GM18499 (cell line): ENCODE measurements around the gene ALPG.
A peak's percentile ranks its signal among the peaks of the same experiment; 100 is the strongest.
"Not testable (repeated sequence)": the region's sequence is repeated elsewhere in the genome, so short reads cannot be mapped to it uniquely, and the experiment has no call there.

ENCODE experiments used
- ATAC-seq: cut with Tn5 transposase; IDR thresholded peaks from one replicate; pipeline ENCODE4 v1.9.1; 2021; ENCODE audit warnings: moderate number of reproducible peaks; ENCODE audit not compliant: insufficient read depth, unreplicated experiment

Gene ALPG

DNA sequence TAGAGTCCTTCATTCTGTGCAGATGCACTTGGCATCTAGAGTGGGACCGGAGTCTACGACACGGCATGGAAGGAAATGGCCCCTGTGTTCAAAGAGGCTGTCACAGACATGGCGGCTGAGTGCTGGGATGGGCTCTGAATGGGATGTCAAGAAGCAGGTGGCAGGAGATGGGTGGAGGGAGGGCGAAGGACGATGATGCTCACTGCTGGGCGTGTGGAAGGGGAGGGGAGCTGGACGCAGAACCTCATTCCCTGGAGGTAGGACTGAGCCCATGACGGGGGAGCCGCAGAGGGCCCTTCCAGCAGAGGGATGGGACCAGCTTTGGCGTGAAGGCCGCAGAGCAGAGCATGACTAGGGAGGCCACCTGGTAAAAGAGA, 30.5 kb downstream of the ALPG start:
- no peak for ATAC-seq

DNA sequence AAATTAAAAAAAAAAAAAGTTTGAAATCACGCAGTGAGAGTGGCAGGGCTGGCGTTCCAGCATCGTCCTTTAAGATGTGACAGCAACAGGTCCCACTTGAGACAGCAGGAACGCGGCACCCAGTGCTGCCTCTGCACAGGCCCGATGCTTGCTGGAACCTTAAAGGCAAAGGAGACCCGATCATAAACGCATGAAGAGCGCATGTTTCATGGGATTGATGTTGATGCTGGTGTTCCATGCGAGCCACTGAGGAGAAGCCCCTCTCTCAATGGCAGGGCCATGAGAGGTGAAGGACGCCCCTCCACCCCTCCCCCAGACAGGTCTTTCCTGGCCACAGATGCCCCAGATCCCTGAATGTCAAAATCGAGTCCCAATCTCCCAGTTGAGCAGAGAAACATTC, 31.4 kb downstream of the ALPG start:
- no peak for ATAC-seq

DNA sequence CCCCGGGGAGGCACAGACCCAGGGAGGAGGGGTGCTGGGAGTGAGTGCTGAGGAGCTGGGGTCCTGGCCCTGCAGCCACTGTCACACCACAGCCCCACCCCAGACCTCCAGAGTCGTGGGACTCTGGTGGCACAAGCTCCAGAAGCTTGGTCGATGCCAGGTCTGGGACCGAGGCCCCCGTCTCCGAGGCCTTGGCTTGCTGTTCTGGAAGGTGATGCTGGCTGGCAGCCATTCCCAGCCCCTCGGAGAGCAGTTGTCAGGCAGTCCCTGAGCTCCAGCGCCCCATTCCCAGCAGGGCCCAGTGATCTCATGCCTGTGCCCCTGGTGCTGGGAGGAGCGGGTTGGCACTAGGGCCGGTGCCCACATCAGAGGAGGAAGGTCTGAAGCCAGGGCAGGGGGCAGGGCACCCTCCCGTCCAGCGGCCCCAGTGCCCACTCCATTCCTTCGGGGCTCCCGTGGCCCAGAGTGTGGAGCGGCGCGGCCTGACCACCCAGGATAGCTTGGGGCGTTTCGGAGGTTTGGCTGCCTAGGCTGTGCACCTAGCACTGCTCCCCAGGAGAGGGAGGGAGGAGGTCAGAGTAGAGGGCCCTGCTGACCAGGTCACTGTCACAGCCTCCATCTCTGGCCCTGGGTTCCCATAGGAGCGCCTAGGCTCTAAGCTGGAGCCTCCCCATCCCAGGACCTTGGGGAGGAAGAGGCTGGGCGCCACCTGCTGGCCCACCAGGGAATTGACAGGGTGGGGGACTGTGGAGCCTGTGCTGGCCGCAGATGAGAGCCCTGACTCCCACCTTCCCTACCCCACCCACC, 32.5 kb downstream of the ALPG start:
- ATAC-seq, result no peak

DNA sequence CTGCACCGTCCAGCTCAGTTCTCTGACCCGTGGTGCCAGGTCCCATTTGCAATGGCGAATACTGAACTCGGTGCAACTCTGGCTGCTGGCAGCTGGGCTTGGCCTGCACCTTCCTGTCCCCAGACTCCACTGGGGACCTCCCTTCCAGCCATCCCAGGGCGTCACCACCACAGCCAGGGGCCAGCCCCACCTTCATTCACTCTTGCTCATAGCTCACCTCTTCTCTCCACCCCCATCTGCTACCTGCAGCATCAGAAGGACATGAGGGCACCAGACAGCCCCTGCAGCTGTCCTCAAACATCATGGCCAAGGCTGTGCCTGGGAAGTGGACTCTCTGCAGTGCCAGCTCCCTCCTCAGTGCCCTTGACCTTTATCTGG, 33.1 kb downstream of the ALPG start:
- ATAC-seq, result no peak

DNA sequence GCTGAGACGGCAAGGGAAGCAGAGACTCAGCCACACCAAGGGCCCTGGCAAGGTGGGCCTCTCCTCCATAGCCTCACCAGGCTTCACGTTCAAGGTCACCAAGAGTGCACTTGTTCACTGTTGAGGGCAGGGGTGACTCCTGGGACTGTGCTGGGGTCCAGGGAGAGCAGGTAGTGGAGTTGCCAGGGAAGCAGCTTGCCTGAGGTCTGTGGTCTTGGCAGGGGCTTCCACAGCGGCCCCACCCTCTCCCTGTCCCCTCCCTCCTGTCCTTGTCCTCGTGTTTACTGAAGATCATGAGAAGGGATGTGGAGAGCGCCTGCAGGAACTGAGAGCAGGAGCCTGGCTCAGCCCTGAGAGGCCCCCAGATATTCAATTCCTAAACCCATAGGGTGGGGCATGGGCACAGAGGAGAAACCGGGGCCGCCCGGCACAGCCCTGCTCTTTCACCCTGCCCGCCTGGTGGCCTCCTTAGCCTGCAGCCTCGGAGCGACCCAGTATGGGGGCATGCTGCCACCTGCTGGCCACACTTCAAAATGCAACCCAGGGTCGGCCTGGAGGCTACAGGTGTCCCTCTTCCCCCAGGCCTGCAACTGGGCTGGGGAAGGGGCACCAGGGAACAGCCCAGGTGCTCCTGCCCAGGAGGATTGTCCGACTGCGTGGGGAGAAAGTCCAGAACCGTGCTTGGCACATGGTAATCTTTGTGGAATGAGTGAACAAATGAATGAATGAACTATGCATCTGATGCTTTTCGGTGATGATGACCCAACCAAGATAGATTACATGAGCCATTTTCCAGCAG, 33.8 kb downstream of the ALPG start:
- ATAC-seq, result peak; percentile 59

DNA sequence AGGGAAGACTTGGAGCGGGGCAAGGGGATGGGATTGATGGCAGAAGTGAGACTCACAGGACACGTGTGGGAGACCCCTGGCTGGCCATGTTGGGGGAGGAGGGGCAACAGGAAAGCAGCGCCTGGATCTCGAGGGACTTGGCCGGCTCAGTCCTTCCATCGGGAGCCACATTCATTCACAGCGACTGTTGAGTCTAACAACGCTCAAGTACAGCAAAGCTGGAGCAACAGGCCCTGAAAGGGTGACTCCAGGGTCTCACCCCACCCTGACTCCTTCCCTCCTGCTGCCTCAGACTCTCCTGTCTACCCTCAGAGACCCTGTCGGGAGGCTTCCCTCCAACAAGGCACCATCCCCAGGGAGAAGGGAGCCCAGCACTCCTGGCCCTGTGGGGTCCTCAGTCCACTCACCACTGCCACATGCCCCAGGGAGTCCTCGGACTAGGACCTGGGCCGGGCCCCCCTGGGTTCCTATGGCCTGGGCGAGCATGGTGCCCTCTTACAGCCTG, 34.6 kb downstream of the ALPG start:
- ATAC-seq, result no peak

DNA sequence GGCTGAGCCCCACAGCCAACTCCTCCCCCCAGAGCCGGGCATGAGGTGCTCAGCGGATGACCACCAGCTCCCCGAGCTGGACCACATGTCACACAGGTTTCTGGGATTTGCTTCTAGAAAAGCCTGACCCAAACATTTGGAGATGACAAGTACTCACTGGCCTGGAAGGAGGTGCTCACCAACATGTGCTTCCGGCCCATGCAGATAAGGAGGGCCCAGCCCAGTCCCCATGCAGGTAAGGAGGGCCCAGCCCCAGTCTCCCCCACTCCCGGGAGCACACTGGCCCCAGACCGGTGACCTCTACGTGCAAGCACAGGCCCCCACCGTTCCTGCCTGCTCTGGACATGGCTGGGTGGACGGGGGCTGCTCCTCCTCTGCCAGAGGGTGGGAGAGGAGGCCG, 35.3 kb downstream of the ALPG start:
- not testable (repeated sequence) for ATAC-seq

DNA sequence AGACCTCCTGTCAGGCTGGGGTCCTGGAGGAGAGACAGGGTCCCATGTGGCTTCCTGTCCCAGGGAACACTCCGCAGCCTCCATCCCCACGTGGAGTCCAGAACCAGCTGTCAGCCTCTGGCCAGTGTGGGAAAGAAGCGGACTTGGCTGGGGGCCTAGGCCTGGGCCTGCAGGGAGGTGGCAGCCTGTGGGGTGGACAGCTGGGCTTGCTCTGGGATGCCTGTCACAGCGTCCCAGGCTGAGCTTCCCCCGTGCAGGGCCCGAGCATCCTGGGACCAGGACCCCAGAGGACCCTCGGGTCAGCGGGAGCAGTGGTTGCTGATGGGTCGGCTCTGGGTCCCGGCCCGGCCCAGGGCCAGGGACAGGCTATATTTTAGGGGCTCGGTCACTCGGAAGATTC, 35.8 kb downstream of the ALPG start:
- ATAC-seq, result not testable (repeated sequence)

DNA sequence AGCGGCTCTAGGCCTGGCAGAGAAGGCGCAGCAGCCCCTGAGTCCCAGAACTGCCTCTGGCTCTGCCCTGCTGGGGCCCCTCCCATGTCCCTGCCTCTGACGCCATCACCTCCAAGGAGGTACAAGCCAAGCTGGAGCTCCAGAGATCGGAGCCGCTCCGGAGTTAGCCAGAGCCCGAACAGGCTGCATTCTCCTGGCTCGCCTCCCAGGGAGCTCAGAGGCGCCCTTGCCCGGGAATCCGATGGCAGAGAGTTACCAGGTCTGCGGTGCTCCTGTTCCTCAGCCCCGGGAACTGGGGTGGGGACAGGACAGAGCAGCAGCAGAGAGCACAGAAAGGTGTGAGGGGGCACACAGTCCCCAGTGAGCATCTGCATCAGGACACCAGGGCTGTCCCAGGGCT, 36.4 kb downstream of the ALPG start:
- ATAC-seq, result not testable (repeated sequence)

DNA sequence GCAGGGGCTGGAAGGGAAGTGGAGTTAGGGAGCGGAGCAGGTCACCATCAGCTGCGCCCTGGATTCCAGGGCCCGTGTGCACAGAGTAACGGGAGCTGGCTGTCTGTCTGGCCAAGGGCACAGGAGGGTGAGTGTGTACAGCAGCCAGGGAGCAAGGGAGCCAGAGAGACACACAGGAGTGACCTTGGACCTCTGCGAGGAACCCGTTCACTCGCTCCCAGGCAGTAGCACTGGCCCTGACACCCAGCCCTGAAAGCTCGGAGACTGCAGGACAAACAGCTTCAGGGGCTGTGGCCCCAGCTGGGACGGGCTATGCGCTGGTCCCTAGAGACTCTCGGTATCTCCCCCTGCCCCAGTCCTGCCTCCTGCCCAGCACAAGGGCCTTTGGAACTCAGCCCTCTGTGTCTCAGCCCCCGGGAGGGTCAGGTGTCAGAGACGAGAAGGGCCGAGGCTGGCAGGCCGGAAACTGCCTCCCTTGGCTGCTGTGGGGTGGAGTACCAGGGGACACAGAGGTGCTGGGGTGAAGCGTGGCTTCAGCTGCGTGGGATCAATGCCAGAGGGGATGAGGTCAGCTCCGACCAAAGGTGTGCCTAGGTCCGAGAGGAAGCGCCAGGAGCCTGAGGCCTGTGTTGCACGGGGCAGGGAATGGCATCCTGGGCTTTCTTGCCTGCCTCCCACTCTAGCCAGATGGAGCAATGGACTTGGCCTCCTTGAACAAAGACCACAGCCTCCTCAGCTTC, 37.2 kb downstream of the ALPG start:
- not testable (repeated sequence) for ATAC-seq

DNA sequence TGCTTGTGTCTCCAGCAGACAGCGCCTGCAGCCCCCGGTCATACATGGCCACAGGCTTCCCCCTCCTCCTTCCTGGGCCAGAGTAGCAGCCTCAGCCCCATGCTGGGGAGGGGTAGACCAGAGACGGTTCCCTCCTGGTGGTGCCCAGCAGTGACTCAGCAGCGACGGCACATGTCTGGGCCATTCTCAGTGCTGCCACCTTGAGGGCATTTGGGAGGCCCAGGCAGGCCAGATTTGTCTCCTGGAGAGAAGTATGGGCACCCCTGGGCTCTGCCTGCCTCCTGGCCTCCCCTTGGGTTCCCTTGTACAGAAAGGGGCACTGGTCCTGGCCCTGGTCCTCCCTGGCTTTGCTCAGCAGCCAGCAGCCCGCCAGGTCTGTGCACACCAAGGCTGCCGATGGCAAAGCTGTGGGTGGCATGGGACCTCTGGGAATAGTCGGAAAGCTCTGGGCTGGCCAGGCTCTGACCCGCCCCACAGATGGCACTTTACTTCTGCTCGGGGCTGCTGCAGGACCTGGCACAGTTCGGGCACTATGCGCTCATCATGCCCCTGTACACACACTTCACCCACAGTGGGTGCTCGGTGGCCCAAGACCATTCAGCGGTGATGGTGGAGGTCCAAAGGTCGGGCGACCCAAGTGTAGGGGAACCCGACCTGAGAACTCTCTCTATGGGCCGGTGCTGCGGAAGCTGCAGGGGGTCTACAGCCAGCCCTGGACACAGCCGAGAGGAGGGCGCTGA, 37.9 kb downstream of the ALPG start:
- no peak for ATAC-seq

DNA sequence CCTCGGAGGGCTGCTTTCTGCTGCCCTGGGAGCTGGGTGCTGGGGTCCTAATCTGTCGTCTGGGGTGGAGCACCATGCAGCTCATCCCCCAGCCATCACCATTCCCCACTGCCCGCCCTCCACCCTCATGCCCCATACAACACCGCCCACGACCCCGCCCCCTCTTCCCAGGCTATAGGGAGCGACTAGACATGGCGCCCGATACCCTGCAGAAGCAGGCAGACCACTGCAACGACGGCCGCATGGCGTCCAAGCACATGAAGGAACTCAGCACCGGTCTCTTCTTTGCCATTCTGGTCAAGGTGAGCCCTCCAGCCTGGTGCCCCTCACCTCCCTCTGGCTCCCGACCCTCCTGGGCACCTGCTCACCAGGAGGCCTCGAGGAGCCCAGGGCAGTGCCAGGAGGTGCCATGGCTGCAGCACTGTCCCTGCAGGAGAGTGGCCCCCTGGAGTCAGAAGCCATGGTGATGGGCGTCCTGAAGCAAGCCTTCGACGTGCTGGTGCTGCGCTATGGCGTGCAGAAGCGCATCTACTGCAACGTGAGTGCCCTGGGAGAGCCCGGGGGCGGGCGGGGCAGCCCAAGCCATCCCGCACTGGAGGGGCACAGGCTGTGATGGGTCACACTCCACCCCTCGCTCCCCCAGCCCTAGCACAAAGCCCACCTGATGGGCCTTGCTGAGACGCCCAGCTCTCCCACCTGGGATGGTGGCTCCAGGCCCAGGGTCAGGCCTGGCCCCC, 38.7 kb downstream of the ALPG start:
- not testable (repeated sequence) for ATAC-seq

DNA sequence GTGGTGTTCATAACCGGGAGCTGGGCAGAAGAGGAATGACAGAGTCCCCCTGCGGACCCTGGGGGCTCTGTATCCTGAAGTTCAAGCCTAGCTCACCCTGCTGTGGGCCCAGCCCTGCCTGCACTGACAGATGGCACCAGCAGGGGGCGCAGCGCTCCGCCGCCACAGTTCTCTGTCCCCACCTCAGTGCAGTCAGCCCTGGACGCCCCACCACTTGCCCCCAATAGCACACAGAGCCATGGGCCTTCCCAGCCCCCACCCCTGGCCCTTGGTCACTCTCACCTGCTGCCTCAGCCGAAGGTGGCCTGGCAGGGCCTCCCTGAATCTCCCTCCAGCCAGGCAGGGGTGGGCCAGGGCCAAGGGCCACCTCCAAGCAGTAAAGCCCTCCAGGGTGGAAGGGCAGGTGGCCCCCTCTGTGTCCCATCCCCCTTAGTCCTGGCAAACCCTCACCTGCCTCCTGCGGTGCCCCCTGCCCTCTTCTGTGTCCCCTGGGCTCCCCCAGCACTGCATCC, 39.7 kb downstream of the ALPG start:
- ATAC-seq, result not testable (repeated sequence)

DNA sequence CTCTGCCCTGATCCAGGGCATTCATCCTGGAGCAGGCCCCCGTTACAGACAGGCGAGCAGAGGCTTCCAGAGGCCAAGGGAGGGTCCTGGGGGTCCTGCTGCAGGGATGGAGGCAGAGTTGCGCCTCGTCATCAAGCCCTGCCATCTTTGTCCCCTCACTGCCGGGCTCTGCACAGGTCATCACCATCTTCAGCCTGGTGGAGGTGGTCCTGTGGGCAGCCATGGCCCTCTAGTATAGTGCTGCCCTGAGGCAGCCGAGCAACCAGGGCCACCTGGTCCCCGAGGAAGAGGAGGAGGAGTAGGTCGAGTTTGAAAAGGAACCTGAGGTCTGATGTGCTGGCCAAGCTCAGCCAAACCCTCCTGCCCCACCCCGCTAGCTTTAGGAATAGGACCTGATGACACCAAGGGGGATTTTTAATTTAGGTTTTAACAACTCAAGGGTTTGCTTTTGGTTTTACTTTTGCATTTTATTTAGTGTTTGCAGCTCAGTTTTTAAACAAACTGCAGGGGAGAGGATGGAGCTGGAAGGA, 40.5 kb downstream of the ALPG start:
- no peak for ATAC-seq

DNA sequence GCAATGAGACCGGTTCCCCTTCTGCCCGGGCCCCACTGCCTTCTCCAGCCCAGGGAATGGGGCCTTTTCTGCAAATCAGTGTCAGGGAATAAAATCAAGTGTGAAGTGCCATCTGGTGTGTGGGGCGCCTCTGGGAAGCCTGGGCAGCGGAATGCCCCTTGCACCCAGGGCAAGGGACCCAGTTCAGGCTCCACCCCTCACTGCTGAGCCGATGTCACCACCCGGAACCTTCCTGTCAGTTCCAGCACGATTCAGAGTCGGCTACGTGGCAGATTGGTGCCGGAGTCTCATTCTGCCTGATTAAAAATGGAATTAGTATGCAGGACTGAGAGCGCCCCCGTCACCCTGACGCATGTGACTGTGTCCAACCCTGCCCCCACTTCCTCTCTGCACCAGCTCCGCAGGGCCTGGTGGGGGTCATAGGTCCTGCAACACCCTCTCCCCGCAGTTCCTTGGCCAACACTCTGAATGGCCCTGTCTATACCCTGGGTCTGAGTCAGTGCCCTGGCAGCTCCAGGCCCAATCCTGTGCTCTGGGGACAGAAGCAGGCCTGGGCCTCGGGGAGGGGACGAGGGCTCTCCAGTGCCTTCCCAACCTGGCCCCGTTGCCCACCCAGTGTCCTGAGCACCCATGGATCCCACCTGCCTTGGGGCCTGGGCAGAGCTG, 41.1 kb downstream of the ALPG start:
- no peak for ATAC-seq

DNA sequence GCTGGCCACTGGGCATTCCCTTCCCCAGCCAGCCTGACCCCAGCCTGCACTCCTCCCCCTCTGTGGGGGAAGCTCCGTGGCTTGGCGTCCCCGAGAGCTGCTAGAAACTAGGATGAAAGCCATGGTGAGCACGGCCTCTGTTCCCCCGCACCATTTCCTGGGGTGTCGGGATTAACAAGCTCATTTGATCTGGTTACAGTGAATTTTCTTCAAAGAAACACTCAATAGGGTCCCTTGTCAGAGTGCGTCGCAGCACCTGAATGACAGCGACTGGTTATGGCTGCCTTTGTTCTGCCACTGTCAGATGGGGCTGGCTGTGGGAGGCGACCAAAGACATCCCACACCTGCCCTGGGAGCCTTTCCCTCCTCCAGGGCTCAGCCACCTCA, 41.7 kb downstream of the ALPG start:
- ATAC-seq, result no peak

DNA sequence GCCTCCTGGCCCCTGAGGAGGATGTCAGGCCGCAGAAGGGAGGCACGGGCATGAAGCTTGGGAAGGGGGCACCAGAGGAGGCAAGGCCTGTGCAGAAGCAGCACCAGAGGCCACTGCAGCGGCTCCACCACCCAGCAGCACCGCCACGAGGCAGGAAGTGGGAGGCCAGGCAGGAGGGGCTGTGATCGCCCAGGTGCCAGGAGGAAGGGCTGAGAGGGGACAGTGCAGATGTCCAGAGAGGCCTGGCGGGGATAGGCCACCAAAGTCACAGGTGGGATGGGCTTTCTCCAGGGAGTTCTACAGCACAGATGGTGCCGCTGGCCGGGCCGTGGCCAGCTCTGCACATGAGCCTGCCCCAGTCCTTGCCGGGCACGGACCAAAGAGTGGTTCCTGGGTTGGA, 43.3 kb downstream of the ALPG start:
- ATAC-seq, result no peak

DNA sequence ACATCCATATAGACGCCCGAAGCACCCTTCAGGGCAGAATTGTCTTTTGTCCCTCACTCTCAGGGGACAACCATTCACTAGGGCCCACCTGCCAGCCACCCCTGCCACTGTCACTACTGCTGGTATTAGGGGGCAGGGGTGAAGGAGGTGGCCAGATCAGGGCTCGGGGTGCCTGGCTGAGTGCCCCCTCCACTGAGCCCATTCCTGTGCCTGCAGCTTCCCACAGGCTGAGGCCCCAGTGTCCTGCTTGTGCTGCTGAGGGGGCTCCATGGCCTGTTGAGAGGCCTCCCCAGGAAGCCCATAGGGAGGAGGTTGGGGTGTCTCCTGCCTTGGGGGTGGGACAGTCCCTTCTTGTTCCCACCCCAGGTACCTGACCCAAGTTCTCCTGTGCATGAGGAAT, 45.0 kb downstream of the ALPG start:
- ATAC-seq, result not testable (repeated sequence)

DNA sequence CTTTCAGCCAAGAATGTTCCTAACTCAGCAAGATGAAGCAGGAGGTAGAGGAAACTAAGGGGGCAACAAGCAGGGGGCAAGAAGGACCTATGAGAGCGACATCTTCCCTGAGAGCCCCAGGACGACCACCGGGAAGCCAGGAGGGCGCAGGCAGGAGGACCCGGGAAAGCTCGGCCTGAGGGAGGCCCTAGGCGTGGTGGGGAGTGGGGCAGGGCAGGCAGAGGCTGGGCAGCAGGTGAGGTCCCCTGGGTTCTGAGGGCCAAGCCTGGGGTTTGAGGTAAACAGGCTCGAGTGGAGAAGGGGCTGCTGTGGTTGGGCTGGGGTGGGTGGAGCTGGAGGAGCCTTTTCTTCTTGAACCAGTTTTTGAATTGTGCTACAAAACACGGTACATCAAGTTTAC, 48.0 kb downstream of the ALPG start:
- ATAC-seq, result no peak
